HL-60/S4 treated with phorbol 12-myristate 13-acetate at 8.2 ng/mL for 4 days and 3 days (cell line): ENCODE measurements around the gene XAGE1B.
"Not testable (repeated sequence)": the region's sequence is repeated elsewhere in the genome, so short reads cannot be mapped to it uniquely, and the experiment has no call there.

Source experiments
- in situ Hi-C: fragments of 300-500 bp; cut with MboI; formaldehyde crosslinking; loops from 2 replicates; pipeline ENCODE4 v1.15.0; 2022; ENCODE audit warnings: low sequenced_read_pairs

The XAGE1B gene, protein sequence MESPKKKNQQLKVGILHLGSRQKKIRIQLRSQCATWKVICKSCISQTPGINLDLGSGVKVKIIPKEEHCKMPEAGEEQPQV

DNA sequence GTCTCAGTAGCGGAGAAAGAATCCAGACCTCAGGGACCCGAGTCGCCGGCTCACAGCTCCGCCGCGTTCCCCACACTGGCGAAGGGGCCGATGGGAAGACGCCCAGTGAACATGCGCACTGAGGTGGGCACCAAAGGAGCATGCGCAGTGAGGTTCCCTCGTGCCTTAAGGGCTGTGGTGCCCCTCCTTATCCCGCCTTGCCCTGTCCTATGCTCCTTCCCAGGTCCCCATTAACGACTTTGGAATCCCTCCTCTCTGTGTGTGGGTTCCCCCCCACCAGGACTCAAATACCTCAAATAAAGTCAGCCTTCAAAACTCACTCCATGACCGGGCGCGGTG, at the start of gene XAGE1B:
Gene XAGE1B, minus strand, starts transcription at position 77 of the 339 bp plus-strand sequence. CDS start 1,536 bp downstream, outside the sequence.
- in situ Hi-C loops: not testable (repeated sequence)

GRCh38 chrX:52563105-52563504, 46.2 kb upstream of the XAGE1B start:
- in situ Hi-C loops: no loop called here

DNA sequence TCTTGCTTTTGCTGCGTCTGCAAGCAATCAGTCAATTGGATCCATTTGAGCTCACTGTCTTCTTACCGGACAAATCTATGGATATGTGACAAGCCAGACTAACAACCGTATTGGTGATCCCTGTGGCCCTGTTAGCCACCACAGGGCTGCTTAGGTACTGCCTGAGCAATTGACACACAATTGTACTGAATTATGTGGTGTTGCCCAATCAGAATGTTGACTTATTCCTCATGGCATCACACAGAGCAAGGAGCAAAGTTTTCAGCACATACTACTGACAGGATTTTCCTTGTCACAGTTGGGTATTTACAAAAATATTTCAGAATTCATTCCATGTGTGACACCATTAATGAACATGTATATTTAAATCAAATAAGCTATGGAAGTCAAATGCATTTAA, 41.3 kb upstream of the XAGE1B start:
- in situ Hi-C loops: no loop called here

- in situ Hi-C loops: no loop called here
Observed at GRCh38 chrX:52556741-52557140, 39.9 kb upstream of the XAGE1B start.

DNA sequence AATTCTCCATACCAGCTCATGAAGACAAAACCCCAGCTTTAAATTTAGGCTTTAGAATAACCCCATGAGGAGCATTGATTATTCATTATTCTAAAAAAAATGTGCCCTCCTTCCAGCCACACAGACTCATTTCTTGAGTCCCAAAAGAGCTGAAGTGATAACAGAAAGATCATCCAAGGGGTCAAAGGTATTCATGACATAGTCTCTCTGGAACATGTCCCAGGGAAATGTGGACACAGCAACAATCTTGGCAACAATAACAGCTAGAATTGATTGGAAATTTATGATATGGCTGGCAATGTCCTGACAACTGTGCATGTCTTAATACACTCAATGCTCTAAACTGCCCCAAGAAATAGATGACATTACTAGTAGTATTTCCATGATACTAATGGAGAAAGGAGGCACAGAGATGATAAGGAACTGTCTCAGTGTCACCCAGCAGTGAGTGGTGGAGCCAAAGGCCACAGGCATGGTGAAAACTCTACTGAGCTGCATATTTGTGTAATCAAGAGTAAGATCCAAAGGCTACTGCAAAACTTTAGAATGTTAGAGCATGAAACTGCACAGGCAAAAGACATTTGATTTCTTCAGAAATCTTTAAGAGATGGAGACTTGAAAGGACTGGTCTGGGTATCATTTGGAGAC, 37.3 kb upstream of the XAGE1B start:
- in situ Hi-C loops: no loop called here

GRCh38 chrX:52548769-52549168, 31.9 kb upstream of the XAGE1B start:
- in situ Hi-C loops: not testable (repeated sequence)

- in situ Hi-C loops: no loop called here
Observed at GRCh38 chrX:52544147-52544840, 27.4 kb upstream of the XAGE1B start.

GRCh38 chrX:52542311-52542710, 25.4 kb upstream of the XAGE1B start:
- in situ Hi-C loops: no loop called here

GRCh38 chrX:52541051-52541450, 24.2 kb upstream of the XAGE1B start:
- in situ Hi-C loops: not testable (repeated sequence)

GRCh38 chrX:52516110-52516986, 515 bp downstream of the XAGE1B start:
- in situ Hi-C loops: not testable (repeated sequence)

- in situ Hi-C loops: not testable (repeated sequence)
Observed at GRCh38 chrX:52511126-52511525, 5.7 kb downstream of the XAGE1B start.

GRCh38 chrX:52509916-52510315, 6.9 kb downstream of the XAGE1B start:
- in situ Hi-C loops: no loop called here

GRCh38 chrX:52507331-52507730, 9.5 kb downstream of the XAGE1B start:
- in situ Hi-C loops: no loop called here

DNA sequence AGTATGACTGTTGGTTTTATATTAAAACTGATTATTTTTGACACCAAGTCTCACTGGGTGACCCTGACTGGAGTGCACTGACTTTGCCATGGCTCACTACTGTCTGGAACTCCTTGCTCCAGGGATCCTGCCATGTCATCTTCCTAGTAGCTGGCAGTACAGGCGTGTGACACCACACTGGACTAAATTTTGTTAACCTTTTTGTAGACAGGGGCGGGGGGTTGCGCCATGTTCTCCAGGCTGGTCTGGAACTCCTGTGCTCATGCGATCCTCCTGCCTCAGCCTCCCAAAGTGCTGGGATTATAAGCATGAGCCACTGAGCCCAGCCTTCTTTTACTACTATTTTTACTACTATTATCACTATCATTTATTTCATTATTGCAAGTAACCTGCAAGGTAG, 12.3 kb downstream of the XAGE1B start:
- in situ Hi-C loops: no loop called here

DNA sequence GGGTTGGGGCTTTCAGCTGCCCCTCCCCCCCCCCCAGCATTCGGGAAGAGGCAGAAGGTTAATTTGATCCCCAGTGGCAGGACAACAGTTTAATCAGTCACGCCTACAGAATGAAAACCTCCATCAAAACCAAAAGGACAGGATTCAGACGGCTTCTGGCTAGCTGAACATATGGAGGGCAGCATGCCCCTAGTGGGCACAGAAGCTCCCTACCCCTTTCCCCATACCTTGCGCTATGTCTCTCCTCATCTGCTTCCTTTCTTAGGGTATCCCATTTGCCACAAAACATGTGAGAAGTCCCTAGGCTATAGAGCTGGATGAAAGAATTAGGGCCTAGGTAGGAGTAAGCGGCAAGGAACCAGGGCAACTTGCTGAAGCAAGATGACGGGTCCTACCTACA, 15.5 kb downstream of the XAGE1B start:
- in situ Hi-C loops: not testable (repeated sequence)

- in situ Hi-C loops: not testable (repeated sequence)
Observed at GRCh38 chrX:52496419-52496772, 20.5 kb downstream of the XAGE1B start.

GRCh38 chrX:52495545-52496418, 21.1 kb downstream of the XAGE1B start, which contains the start of gene XAGE1A:
Gene XAGE1A, plus strand, starts transcription at chrX:52495808. Its CDS starts 1,554 bp downstream, at chrX:52497362.
- in situ Hi-C loops: not testable (repeated sequence)

- in situ Hi-C loops: not testable (repeated sequence)
Observed at GRCh38 chrX:52471301-52471700, 45.6 kb downstream of the XAGE1B start.
